G401 (cell line): ENCODE data around the gene SORBS1. TPM values are rescaled to one million over a fixed set of nuclear protein-coding genes. Genes with fewer than 3 reads are reported as not detected.

Experiments
- DNase-seq: peaks from one replicate; pipeline ENCODE4 v3.0.0-alpha.2; 2015; ENCODE audit warnings: low spot score
- in situ Hi-C: cut with HindIII; loops from 2 replicates; pipeline ENCODE4 v1.10.0; 2016; ENCODE audit warnings: low sequenced_read_pairs, mixed read lengths
- total RNA-seq: library from RNA; depleted of rRNA; stranded (reverse); fragments of >200 nt; shearing (Covaris generic); gene quantifications from 2 replicates; pipeline ENCODE4 v1.2.3, GENCODE V29; 2014

Gene SORBS1
- total RNA-seq, 1 experiment from 2014 or later: not detected

DNA sequence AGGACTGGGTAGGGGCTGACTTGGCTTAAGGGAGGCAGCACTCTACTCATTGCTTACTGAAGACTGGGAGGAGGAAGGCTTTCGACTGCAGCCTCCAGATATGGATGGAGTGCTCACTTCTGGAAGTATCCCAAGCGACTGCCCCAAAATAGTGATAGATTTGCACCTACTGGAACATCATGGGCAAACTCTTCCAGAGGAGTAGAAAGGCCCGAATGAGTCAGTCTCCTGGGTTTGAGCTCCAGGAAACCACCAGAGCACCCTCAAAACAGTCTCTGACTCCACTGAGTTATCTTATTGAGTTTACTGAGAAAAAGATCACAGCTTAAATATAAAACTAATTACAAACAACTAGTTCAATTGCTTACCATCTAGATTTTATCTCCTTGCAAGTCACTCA is 233.2 kb downstream of the SORBS1 start:
- in situ Hi-C loops: no loop called here
- DNase-seq: no peak

DNA sequence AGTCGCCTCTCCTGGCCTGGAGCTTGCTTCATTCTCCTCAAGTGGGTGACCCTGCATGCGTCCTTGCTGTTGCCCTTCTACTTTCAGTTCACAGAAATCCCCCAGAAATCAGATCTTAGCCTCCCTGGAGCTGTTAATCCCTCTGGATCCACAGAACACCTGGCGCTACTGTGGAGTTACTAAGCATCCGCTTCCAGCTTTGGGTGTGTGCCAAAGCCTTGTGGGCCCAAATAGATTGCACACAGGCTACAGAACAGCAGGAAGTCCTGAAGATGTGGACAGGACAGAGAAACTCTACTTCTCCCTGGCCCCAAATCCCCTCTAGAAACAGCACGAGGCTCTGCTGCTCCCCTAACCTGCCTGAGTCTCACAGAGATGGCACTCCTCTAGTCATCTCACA is 233.8 kb downstream of the SORBS1 start:
- in situ Hi-C loops: no loop called here
- DNase-seq: no peak

DNA sequence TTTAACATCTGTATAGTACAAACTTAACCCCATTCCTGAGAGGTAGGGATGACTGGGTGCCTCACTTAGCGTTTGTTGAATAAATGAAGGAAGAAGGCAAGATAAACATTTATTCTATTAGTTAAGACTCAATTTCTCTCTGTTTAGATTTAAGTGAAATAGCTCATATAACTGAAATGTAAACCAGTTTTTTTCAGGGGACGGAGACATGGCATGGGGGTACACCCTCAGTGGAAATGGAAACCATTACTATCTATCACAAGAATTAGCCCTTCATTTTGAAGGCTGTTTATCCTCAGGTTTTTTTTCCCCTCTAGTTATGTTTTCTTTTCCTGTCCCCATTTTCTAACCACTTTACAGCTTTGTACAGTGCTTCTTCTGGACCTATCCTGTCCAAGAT is 234.8 kb downstream of the SORBS1 start:
- in situ Hi-C loops: no loop called here
- no peak for DNase-seq

DNA sequence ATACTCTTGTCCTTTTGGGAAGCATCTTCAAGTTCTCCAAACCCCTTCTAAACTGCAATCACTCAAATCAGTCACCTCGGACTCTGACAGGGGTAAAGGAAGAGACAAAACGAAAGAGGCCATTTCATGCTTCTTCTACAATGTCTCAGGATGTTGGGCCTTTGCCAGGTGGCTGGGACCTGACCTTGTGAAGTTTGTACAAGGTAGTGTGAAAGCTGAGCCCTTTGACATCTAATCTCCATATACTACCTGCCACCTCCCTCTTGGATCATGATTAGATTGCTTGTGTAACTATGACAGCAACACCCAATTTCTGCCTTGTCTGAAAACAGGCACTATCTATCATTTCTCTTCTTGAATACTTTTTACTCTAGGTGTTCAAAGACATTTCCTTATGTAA is 235.3 kb downstream of the SORBS1 start:
- DNase-seq: no peak
- in situ Hi-C loops: no loop called here

DNA sequence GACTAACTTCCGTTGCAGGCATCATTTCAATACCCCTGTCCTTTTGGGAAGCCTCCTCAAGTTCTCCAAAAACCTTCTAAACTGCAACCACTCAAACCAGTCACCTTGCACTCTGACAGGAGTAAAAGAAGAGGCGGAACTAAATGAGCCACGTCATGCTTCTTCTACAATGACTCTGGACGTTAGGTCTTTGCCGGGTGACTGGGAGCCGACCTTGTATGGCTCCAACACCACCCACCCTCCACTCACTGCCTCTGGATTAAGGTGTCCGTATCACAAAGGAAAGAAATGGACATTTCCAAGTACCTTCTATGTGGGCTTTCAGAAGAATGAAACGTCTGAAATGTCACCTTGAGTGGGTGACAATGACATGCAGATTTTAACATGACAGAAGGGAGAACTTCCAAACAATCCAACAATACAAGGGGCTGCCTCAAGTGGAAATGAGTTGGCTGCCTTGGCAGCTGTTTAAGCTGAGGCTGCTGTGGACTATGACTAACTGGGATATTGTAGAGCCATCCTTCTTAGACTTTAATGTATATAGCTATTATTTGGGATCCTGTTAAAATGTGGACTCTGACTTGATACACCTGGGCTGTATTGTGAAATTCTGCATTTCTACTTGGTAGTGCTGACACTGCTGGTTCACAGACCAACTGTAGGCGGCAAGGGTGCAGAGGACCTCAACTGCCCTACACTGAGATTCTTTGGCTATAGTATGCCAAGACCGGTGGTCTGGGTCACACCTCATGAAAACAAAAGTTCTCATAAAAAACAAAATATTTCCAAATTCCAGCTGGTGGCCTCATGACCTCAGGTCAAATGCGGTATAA is 236.5 kb downstream of the SORBS1 start:
- in situ Hi-C loops: no loop called here
- DNase-seq: no peak

DNA sequence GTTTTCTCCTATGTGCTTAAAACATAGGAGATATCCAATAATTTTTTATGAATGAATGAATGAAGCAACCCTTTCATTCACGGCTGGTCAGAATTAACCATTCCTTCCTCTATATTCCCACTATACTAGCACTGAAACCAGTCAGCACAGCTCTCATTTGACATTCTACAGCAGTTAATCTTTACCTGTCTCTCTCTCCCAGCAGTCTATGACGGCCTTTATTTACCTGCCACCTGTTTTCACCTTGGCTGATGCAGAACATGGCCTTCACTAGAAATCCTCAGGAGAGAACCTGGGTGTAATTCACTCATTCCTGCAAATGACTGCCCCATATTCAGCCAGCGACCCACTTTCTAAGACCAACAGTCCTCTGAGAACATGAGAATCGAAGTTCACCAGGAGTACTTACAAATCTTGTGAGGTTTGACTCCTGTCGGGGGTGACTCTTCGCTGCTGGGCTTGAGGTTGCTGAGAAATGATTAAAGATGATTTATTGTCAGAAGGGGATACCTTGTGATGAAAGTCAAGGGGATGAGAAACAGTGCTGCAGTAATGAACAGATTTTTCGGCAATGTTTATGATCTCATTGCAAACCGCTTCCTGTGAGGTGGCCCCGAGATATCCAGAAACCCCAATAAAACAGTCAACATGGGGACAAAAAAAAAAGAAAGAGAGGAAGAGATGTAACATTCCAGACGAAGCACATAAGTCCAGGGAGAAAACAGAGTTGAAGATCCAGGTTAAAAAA is 239.4 kb downstream of the SORBS1 start:
- no peak for DNase-seq
- in situ Hi-C loops: no loop called here

DNA sequence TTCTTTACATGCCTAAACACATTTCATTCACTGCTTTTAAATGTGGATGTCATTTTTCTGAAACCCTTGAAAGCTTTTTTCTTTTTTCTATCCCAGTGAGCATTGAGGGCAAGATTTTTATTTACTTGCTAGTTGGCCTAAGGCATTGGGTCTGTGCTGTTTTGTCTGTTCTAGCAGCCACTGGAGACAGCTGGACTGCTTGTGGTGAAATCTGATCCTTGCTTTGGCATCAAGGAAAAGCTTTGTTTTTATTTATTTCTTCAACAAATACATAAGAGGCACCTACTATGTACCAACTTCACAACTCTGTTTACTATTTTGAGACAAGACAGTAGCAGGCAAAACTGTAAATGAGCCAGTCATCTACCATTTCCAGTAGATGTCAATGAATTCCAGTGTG is 241.9 kb downstream of the SORBS1 start:
- in situ Hi-C loops: no loop called here
- DNase-seq: no peak

DNA sequence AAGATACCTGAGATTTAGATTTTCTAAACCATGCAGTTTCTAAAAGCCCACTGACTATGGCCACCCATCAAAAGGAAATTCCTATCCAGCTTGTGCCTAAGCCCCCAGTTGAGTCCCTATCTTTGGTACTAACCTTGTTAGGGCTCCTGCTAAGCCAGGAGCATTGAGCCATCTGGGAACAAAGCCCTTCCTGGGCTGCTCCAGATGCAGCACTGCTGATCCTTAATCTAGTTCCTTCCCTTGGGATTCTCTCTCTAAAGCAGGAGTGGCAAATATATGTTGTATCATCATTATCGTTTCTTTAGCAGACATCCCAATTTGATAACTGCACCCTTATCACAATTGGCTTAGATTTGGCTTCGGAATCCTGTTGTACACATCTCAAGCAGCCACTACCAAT is 245.7 kb downstream of the SORBS1 start:
- in situ Hi-C loops: no loop called here
- no peak for DNase-seq

DNA sequence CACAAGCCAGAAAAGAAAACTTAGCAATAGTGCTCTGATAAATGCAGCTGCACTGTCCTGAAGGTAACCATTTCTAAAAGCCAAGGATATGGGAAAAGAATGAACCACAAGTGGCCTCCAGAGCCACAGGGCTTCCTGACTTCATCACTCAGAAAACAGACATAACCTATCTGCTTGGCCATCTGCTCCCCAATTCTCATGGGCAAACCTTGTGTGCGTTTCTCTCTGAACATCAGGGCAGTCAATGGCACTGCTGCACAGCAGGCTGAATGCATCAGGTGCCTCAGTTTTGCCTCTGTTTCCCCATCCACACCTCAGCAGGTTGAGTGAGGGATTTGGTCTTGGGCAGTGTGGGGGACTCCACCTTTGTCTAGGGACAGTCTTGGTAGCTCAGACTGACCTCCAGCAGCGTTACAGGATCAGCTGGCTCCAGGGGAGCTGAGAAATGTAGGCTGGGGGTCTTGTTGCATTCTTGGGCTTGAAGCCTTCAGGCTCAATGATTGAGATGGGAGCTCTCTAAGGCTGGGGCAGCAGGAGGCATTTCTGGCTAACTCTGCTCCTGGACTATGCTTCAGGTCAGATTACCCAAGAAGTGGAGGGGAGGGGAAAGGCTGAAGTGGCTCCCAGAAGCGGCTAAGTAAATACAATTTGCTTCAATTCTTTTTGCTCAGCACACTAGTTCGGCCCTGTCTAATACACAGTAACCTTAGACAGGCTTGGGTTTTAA is 246.8 kb downstream of the SORBS1 start:
- DNase-seq: no peak
- in situ Hi-C loops: no loop called here

DNA sequence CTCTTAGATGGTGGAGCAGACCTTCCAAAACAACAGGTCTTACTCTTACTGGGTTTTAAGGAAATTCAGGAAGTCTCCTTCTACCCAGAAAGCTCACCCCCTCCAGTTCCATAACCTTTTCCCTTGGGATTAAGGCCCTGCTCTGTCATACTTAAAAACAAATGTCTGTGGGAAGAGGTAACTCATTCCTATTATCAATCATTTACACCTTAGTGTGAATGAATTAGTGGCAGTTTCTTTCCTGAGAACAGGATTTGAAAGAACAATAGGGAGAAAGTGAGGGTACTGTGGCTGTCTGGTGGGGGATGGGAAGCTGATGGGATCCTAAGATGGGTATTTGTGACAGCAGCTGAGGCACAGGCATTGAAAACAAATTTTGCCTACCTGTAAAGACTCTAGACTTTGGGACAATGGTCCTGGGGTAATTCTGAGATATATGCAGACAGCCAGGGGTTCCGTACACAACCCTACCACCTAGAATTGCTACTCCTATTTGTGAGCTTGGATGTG is 248.1 kb downstream of the SORBS1 start:
- DNase-seq: no peak
- in situ Hi-C loops: no loop called here

DNA sequence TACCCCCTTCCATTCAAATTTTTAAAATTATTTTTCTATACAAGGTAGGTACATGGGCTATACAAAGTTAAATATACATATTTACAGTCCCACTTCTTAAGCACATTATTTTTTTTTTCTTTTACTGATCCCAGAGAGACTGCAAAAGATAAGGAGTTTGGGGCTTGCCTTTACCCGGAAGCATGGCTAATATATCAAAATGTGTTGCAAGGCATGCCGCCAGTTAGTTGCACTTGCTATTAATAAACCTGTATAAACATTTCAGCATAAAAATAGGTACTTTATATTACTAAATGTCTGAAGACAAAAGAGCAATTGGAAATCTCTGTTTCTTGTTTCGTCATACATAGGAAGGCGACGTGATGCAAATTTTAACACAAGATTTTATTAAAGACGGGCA is 248.9 kb downstream of the SORBS1 start:
- in situ Hi-C loops: no loop called here
- DNase-seq: no peak

DNA sequence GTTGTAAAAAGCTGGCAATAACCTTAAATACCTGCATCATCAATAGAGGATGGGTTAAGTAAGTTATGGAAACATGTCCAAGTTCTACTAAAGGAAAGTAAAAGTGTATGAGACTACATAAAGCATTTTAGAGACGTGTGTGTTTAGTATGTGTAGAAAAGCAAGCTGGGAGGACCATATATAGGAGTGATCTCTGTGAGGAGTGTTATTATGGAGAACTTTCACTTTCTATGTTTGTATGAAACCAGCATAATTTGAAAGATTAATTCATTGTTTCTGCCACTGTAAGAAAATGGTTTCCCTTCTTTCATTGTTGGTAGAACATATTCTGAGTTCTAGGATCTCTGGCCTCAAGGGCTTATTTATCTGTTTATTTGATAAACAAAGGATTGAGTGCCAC is 251.2 kb downstream of the SORBS1 start:
- no peak for DNase-seq
- in situ Hi-C loops: no loop called here

DNA sequence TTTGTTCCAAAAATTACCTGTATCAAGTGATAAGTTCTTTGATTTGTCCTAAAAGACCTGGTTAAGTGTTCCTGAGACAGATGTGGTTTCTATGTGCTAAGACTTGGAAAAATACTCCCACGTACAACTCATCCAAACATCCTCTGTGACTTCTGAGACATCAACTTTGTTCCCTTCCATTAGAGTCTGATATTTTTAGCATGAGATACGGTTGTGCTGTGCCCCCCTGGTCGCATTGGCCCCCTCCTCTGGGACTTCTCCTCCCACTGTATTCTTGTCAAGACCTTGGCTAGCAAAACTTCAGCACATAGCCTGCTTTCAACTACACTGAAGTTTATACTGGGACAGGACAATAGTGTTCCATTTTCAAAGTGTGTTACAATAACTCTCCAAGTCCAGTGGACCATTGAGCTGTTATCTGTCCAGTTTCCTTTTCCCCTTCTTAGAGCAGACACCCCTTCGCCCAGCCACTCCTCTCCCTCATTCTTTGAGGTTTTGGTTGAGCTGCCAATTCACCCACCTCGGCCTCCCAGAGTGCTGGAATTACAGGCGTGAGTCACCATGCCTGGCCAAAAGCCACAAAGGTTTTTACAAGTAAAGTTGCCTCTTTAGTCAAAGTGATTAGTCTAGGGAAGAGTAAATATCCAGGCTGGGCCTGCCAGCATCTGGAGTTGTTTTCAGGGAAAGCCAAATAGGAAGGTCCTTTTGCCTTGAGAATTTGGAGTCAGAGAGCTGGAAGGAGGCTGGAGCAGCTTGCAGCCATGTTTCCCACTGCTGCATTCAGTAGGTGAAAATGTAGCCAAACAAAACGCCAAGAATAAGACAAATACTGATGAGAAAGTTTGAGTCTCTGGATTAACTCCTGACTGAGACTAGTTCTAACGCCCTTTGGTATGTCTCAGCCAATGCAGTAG is 252.5 kb downstream of the SORBS1 start:
- in situ Hi-C loops: no loop called here

DNA sequence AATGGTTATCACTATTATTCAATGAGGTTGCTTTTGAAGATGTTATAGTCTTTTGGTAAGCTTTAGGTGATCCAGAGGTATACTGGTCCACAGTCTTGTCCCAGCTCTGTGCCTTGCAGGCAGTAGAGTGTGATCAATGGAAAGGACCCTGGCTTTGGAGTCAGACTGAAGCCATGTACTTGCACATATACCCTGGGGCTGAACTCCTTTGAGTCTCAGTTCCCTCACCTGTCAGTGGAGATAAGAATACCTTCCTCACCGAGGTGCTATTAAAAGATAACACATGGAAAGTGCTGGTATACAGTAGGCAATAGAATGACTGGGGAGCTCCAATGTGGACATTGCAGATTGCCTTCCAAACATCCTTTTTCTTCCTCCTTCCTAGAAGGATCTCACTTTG is 254.3 kb downstream of the SORBS1 start:
- DNase-seq: no peak
- in situ Hi-C loops: no loop called here

More for the DNA sequence above, 252.5 kb downstream of the SORBS1 start:
- no peak for DNase-seq

DNA sequence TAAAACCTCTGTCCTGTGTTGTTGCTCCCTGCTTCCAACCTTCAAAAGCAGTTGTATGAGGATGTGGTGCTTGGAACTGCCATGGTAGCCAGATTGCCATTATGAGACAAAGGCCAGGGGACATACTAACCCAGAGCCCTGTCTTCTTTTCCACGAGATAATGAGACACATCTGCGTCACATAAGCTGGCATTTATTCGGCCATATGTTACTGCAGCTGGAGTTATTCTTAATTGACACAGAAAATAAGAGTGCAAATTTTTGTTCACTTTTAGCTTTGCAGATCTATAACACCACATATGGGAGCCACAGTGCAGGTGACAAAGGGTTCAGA is 254.9 kb downstream of the SORBS1 start:
- no peak for DNase-seq
- in situ Hi-C loops: no loop called here

DNA sequence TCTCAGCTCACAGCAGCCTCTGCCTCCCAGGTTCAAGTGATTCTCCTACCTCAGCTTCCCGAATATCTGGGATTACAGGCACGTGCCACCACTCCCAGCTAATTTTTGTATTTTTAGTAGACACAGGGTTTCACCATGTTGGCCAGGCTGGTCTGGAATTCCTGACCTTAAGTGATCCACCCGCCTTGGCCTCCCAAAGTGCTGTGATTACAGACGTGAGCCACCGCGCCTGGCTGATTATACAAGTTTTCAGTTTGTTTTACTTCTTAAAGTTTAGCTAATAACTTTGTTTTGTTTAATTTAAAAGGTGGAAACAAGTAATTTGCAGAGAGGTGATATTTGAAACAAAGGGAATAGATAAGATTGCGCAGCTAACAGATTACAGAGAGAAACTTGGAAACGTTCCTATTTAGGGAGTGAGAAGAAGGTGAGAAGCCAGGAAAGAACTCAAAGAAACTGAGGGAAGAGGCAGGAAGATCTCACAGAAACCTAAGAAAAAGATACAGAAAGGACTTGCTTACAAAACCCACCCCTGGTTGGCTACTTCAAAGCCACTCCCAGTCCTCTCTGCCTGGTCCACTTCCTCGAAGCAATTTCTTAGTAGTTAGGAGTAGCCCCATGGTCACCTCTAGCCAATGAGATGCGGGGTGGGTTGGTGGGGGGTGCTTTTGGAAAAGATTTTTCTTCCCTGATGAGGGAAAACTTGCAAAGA is 255.4 kb downstream of the SORBS1 start:
- in situ Hi-C loops: no loop called here
- DNase-seq: no peak

DNA sequence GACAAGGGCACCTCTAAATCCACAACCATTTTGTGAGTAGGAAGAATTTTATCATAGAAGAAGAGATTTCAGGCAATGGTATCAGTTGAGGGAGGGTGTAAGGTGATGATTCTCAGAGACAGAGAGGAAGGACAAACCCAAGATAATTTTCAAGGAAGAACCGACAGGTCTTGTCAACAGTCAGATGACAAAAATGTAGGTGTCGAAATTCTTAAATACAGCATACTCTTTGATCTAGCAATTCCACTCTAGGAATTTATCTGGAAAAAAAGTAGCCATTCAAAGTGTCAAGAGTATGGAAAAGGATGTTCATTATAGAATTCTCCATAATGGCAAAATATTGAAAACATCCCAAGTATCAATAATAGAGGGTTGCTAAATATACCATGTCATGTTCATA is 256.2 kb downstream of the SORBS1 start:
- in situ Hi-C loops: no loop called here

DNA sequence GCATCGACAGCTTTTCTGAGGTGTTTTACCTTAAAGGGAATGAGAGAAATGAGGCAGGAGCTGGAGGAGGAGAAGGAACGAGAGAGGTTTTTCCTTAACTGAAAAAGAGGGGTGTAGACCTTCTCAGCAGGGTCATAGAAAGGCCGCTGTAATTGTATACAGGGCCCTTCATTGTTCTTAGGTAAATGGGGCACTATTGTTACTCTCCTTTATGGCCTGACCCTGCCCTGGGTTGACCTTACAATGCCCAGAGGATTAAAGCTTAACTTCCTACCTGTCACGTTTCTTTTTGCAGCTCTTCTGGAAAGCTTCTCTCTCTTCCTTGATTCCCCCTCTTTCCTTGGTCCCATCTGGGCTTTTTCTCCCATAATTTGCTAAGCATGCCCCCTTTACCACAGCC is 256.7 kb downstream of the SORBS1 start:
- in situ Hi-C loops: no loop called here
- DNase-seq: no peak

More for the DNA sequence above, 256.2 kb downstream of the SORBS1 start:
- no peak for DNase-seq
